GM08714 (cell line): Measurements from ENCODE around the gene YY1.
A peak's percentile ranks its signal among the peaks of the same experiment; 100 is the strongest.
"Not testable (repeated sequence)": the region's sequence is repeated elsewhere in the genome, so short reads cannot be mapped to it uniquely, and the experiment has no call there.

Experiments
- H3K4me3 ChIP-seq: fragments of 200-500 bp; sonication (Bioruptor generic); 2 replicates; pipeline ENCODE4 v1.5.1; 2014; ENCODE audit warnings: mild to moderate bottlenecking, low read length, inconsistent platforms
- ZNF274 ChIP-seq: IDR thresholded peaks from 2 replicates; pipeline ENCODE4 v1.6.1; 2012; ENCODE audit warnings: mild to moderate bottlenecking, low read depth, low read length

Gene YY1

GRCh38 chr14:100238419-100239210 lies at the start of gene YY1:
Gene YY1 (plus strand): TSS chr14:100239144. CDS start chr14:100239245, 101 bp downstream.
- peak within 1 kb of the TSS; percentile 99 for H3K4me3 ChIP-seq
- TF ChIP-seq ZNF274: no peak

DNA sequence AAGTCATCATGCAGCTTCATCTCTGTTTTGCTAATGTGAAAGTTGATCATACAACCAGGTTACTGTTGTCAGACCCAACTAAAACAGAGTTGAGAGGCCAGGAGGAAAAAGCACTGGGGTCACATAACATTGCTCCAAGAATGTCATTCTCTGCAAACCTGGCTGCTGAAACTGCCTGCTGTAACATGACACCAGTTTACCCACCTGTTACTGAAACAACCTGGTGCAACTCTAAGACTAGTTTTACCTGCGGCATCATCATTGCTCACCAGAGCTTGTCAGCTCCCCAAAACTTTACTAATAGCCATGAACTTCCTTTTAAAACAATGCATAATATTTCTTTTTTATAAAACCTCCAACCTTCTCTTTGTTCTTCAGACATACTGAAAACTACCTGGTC lies 48.8 kb upstream of the YY1 start:
- no peak for TF ChIP-seq ZNF274
- no peak overlapping the region for H3K4me3 ChIP-seq

DNA sequence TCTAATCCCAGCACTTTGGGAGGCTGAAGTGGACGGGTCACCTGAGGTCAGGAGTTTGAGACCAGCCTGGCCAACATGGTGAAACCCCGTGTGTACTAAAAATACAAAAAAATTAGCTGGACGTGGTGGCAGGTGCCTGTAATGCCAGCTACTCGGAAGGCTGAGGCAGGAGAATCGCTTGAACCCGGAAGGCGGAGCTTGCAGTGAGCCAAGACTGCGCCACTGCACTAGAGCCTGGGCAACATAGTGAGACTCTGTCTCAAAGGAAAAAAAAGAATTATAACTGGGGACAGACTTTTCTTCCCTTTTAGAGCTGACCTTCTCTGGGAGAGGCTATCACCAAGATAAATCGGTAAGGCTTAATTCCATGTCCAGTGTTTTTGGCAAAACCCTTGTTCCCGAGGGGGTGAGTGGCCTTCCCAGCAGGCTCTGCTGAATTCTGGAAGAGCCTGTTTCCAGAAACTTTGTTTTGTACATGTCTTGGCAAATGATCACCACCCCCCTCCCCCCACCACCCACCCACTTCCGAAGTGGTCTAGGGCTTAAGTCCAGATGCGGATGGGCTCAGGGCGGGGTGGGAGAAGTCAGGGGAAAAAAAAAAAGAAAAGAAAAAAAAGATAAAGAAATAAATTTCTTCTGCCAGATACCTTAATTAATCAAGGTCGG lies 47.2 kb upstream of the YY1 start:
- H3K4me3 ChIP-seq: no peak overlapping the region
- no peak for TF ChIP-seq ZNF274

DNA sequence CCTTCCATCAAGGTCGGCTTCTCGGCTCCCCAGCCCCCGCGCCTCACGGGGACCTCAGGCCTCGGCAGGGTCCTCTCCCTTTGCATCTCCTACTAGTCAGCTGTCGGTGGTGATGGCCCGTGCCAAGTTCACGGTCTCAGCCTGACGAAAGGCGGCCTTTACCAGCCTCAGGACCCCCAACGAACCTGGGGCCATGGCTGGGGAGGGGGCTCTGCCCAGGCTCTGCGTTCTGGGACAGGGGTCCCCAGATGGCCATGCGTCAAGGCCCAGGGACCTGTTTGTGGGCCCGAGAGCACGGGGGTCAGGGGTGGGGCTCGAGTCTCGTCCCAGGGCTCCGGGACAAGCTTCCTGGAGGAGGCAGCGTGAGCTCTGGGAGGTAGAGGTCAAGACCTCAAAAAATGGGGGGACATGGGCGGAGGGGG lies 46.7 kb upstream of the YY1 start:
- no peak for TF ChIP-seq ZNF274
- H3K4me3 ChIP-seq: peak overlapping the region; percentile 48; the same call in 1 of the 2 replicates

DNA sequence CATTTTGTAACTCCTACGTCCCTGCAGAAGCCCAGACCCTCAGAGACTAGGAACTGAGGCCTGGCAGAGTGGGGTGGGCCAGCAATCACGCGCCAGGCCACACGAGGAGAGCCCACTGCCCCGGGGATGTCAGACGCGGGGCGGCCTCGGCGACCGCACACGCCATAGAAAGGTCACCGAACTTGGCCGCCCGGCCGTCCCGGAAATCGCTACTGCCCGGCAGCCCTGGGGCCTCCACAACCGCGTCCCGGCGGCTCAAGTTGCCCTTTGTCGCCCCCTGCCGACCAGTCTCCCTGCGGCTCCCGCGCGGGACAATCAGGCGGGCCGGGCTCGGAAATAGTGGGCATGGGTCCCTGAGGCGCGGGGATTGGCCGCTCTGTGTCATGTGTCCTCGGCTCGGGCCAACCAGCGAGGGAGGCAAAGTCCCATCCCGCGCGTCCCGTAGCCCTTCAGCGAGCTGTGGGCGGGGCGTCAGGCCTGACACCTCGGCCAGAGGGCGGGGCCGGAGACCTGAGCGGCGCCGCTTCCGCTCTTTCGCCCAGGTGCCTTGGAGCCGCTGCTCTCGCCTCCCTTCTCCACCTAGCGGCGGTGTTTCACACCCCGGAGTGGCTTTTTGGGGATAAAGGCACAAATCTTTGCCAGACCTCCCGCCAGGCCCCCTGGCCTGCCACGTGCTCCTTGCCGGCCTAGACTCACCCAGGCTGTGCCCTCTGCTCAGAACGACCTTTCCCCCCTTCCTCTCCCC lies 46.1 kb upstream of the YY1 start:
- peak overlapping the region; percentile 48; the same call in 1 of the 2 replicates for H3K4me3 ChIP-seq
- TF ChIP-seq ZNF274: no peak

DNA sequence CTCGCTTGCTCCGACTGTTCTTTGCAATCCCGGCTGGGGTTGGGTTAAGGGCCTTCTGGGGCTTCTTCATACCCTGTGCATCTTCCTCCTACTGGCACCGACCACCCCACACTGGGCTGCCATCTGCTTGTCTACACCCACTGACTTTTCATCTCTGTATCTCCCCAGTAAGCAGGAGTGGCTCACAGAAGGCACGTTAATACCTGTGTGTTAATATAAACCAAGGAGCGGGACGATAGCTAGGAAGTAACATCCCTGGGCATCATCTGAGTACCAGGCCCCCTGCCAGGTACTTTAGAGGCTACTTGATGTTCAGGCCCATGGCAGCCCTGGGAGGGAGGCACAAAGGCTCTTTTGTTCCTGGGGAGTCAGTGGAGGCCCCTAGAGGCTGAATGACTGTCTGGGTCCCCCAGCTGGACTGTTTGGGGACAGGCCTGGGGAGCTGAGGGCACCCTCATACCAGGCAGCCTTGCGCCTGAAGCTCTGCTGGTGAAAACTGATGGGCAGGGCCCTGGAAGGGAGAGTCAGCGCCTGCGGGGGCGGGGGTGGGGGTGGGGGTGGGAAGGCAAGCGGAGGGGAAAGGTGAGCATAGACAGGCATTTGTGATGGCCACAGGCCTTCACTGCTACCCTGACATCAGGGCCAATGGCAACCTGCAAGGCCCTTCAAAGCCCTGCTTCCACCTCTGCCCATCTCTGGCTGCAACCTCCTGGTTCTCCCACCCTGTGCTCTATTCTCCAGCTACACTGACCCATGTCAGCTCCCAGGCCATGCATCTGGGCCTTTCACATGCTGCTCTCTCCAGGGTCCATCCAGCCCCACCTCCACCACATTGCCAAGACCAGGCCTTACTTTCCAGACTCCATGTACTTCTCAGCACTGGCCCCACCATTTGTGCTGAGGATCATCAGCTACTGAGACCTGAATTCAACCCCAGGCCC lies 45.3 kb upstream of the YY1 start:
- H3K4me3 ChIP-seq: peak overlapping the region; percentile 3; the same call in 1 of the 2 replicates
- no peak for TF ChIP-seq ZNF274

DNA sequence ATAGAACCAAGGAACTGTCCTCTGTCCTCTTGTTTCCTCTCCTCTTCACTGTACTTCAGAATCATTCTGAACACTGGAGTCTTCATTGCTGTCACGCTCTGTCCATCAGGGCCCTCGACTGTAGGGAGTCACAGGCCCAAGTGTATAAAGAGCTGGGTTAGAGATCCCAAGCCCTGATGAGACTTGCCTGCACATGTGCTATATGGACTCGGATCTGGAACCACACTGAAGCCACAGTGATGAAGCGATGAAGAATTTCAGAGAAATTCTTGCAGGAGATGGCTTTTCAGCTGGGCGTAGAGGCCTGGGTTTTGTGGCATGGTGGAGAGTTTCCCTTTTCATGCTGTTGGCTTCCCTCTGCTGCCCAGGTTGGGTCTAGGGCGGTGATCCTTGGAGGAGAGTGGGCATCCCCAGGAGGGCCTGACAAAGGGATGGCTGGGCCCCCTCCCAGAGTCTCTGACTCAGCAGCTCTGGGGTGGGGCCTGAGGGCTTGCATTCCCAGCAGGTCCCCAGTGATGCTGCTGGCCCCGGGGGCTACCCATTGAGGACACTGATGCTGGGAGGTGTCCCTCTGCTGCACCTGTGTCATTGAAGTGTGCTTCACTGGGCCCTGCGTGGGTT lies 39.6 kb upstream of the YY1 start:
- H3K4me3 ChIP-seq: no peak overlapping the region
- no peak for TF ChIP-seq ZNF274

GRCh38 chr14:100200311-100200710 lies 38.6 kb upstream of the YY1 start:
- TF ChIP-seq ZNF274: no peak

DNA sequence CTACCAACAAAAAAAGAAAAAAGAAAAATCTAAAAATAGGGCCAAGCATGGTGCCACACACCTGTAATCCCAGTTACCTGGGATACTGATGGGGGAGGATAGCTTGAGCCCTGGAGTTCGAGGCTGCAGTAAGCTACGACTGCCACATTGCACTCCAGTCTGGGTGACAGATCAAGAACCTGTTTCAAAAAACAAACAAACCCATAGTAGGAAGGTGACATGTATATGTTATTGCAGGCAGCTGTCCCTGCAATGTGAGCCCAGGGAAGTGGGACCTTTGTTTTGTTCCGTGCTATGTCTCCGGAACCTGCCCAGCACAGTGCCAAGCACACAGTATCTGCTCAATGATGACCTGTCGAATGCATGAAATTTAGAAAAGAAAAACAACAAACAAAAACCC lies 37.2 kb upstream of the YY1 start:
- no peak overlapping the region for H3K4me3 ChIP-seq
- no peak for TF ChIP-seq ZNF274

More at GRCh38 chr14:100200311-100200710, 38.6 kb upstream of the YY1 start:
- H3K4me3 ChIP-seq: no peak overlapping the region

DNA sequence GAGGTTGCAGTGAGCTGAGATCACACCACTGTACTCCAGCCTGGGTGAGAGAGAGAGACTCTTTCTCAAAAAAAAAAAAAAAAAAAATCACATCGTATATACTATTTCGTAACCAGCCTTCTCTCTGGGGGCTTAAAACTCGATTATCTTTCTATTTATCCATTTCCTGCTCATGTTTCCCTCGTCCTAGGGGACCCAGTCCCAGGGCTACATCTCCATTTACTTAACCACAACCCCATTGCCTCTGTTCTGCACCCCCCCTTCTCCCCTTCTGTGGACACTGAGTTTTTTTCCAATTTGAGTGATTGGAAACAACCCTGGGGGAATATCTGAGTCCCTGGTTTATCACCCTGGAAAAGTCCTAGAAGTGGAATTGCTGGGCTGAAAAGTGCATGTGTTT lies 36.2 kb upstream of the YY1 start:
- TF ChIP-seq ZNF274: no peak
- no peak overlapping the region for H3K4me3 ChIP-seq

- no peak overlapping the region for H3K4me3 ChIP-seq
- TF ChIP-seq ZNF274: no peak
Measured at GRCh38 chr14:100203146-100203545, 35.8 kb upstream of the YY1 start.

DNA sequence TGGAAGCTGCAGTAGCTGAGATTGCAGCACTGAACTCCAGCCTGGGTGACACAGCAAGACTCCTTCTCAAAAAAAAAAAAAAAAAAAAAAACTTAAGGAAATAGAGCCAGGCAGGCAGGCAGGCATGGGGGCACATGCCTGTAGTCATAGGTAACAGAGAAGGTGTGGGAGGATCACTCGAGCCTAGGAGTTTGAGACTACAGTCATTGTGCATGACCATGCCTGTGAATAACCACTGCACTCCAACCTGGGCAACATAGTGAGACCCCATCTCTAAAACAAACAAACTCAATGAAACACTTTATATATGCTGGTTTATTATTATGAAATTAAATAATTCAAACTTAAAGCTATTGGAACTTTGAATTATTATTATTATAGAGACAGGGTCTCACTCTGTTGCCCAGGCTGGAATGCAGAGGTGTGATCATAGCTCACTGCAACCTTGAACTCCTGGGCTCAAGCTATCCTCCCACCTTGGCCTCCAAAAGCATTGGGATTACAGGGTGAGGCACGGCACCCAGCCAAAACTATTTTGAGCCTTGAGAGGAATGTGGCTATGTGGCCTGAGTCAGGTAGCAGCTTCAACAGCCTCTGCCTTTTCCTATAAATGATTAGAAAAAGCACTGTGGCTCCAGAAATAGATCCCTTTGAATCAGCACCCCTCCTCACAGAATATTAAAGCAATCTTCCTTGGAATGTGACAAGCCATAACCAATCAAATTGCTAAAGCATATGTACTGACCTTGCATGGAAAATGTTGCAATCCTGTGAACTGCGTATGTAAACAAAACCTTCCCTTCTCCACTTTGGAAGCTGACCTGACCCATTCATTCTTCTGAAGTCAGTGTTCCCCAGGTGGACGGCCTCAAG lies 34.7 kb upstream of the YY1 start:
- H3K4me3 ChIP-seq: no peak overlapping the region
- no peak for TF ChIP-seq ZNF274

DNA sequence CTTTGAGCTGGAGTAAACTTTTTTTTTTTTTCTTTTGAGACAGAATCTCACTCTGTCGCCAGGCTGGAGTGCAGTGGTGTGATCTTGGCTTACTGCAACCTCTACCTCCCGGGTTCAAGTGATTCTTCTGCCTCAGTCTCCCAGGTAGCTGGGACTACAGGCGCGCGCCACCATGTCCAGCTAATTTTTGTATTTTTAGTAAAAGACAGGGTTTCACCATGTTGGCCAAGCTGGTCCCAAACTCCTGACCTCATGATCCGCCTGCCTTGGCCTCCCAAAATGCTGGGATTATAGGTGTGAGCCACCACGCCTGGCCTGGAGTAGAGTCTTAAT lies 34.1 kb upstream of the YY1 start:
- not testable (repeated sequence) for H3K4me3 ChIP-seq

- H3K4me3 ChIP-seq: not testable (repeated sequence)
Measured at GRCh38 chr14:100207588-100207987, 31.4 kb upstream of the YY1 start.

- not testable (repeated sequence) for H3K4me3 ChIP-seq
Measured at GRCh38 chr14:100208136-100208535, 30.8 kb upstream of the YY1 start.
